Right lobe of liver (tissue), 6 donors: ENCODE results near the gene PCDHA1. TPM values are rescaled to one million over a fixed set of nuclear protein-coding genes. Genes with fewer than 3 reads are reported as not detected.

Source experiments
- ATAC-seq, 4 donors: fragments of 200-7000 bp; cut with Tn5 transposase; one replicate each; pipeline ENCODE4 v1.9.1; 2020; ENCODE audit warnings: mild to moderate bottlenecking in 4 of 4, moderate library complexity in 4 of 4
- DNase-seq, 3 donors: peaks; one replicate each; pipeline ENCODE4 v3.0.0-alpha.2; 2020
- H3K27ac ChIP-seq, 3 donors: fragments of 200-600 bp; one replicate each; pipeline ENCODE4 v1.8.0; 2022
- H3K27me3 ChIP-seq, 2 donors: fragments of 200-600 bp; one replicate each; pipeline ENCODE4 v1.8.0; 2022
- H3K36me3 ChIP-seq, 4 donors: fragments of 200-600 bp; sonication (generic) in 1 of 4; one replicate each; pipeline versions ENCODE4 v1.5.1 to v1.8.0; 2017 to 2022; ENCODE audit warnings: control low read depth in 1 of 4
- H3K4me1 ChIP-seq, 4 donors: fragments of 200-600 bp; sonication (generic) in 1 of 4; one replicate each; pipeline versions ENCODE4 v1.5.1 to v1.8.0; 2017 to 2022; ENCODE audit warnings: control low read depth in 1 of 4
- H3K4me3 ChIP-seq, 3 donors: fragments of 200-600 bp; one replicate each; pipeline ENCODE4 v1.8.0; 2022
- H3K9me3 ChIP-seq, 4 donors: fragments of 200-600 bp; sonication (generic) in 1 of 4; one replicate each; pipeline versions ENCODE4 v1.5.1 to v1.8.0; 2017 to 2022; ENCODE audit warnings: control low read depth in 1 of 4
- POLR2A ChIP-seq: fragments of 450-650 bp; IDR thresholded peaks from one replicate; pipeline ENCODE4 v1.6.1; 2017; ENCODE audit warnings: antibody characterized with exemption, mild to moderate bottlenecking
- WGBS: methylation state at CpG from one replicate; pipeline ENCODE4 v1.1.6; 2018; ENCODE audit warnings: low coverage, low lambda C conversion rate; ENCODE audit not compliant: insufficient coverage; ENCODE audit errors: missing lambda C conversion rate; 5-methylcytosine and 5-hydroxymethylcytosine counted together
- intact Hi-C, 2 donors: fragments of 100-400 bp; cut with DNase I; formaldehyde crosslinking; loops; one replicate each; pipeline versions ENCODE4 v1.11.2 to v1.14.1; 2022
- total RNA-seq, 6 experiments: library from RNA; depleted of rRNA in 2 of 6; stranded (reverse); fragments of >200 nt in 2 of 6; fragmentation: NEBNext Ultra II Directional in 3 of 6; extraction: Animal tissue kit (Norgen Biotek cat#: 25700) in 3 of 6; gene quantifications; one replicate each; pipeline versions ENCODE4 v1.1.0 to v1.2.4, GENCODE V29; 2016 to 2023
- TF ChIP-seq, protein P1 (sequence below), 4 donors: fragments of 200-600 bp in 3 of 4; fragments of 450-650 bp in 1 of 4; IDR thresholded peaks; one replicate each; pipeline versions ENCODE4 v1.5.1 to v1.8.0; 2016 to 2022; ENCODE audit warnings: antibody characterized with exemption in 4 of 4, mild to moderate bottlenecking in 2 of 4
- donor health status: DM: no; HTN: yes; CAD: no.
- donor health status: DM: no; HTN: no; CAD: no.
- donor health status: DM: no; HTN: no; CAD: no.
- donor health status: DM: no; HTN: yes; CAD: no.
- donor health status: DM: no; HTN: yes; CAD: no.

PCDHA1 gene
- total RNA-seq, 6 experiments from 2014 or later = not detected

DNA sequence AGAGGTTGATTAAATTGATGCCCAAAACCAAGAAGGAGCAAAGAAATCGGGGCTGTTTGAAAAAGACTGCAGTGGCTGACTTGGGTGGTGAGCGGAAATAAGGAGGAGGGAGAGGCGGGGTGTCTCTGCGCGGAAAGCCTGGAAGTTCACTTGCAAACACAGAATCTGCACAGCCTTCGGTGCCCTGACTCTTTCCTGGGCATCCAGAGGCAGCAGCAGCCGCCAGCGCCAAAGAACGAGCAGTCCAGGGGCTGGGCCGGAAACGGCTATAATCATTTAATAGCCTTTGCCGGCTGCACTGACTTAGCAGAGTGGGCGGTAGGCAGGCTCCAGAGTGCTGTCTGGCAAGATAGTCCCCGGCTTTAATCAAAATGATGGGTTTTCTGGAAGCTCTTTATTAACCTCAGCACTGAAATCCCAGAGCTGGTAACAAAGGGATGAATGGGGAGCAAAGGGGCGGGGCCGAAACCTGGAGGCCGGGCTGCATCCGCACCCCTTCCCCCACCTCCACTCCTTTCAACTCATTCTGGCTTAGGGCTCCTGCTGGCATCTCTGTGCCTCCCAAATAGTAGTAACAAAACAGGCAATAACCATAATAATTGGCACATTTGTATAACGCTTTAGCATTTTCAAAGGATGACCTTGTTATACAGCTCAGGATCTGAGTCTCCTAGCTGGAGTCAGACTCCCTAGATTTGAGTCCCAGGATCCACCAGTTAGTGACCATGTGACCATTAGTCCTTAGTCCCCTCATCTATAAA lies 216.1 kb downstream of the PCDHA1 start:
- H3K27me3 ChIP-seq = no peaks in the 10 kb centered on the region
- WGBS = 9% methylated on average over 17 of the region's 19 CpGs
- no peaks in the 10 kb centered on the region for H3K4me1 ChIP-seq
- no peaks in the 10 kb centered on the region for H3K36me3 ChIP-seq
- H3K4me3 ChIP-seq = no peak overlapping the region
- H3K9me3 ChIP-seq = no peaks in the 10 kb centered on the region
- intact Hi-C loops = no loop called here
- ATAC-seq (peak; percentile 39 to 70 (median 48)), DNase-seq (peak in 2 of 3 donors; percentile 22 to 46)
- no peak overlapping the region for H3K27ac ChIP-seq
- TF ChIP-seq POLR2A = no peak
- TF ChIP-seq, protein P1, sequence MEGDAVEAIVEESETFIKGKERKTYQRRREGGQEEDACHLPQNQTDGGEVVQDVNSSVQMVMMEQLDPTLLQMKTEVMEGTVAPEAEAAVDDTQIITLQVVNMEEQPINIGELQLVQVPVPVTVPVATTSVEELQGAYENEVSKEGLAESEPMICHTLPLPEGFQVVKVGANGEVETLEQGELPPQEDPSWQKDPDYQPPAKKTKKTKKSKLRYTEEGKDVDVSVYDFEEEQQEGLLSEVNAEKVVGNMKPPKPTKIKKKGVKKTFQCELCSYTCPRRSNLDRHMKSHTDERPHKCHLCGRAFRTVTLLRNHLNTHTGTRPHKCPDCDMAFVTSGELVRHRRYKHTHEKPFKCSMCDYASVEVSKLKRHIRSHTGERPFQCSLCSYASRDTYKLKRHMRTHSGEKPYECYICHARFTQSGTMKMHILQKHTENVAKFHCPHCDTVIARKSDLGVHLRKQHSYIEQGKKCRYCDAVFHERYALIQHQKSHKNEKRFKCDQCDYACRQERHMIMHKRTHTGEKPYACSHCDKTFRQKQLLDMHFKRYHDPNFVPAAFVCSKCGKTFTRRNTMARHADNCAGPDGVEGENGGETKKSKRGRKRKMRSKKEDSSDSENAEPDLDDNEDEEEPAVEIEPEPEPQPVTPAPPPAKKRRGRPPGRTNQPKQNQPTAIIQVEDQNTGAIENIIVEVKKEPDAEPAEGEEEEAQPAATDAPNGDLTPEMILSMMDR (IDR thresholded peaks at IDR 0.05) = no peak

DNA sequence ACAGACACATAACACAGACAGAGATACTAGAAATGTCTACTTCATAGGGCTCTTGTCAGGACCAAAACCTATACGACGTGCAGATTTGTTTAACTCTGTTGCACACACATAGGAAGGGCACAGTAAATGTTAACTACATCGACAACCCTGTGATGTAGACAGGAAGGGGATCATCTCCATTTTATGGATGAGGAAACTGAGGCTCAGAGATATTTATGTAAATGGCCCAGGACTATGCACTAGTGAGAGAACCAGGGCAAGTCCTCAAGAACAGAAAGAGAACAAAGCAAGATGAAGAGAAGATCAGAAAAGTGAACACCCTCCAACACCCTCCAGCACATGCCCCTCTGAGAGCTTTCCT lies 216.6 kb downstream of the PCDHA1 start:
- Histone ChIP-seq H3K27ac (no peak overlapping the region), H3K4me1 (no peaks in the 10 kb centered on the region), H3K36me3 (no peaks in the 10 kb centered on the region), H3K27me3 (no peaks in the 10 kb centered on the region), H3K9me3 (no peaks in the 10 kb centered on the region), H3K4me3 (no peak overlapping the region)
- intact Hi-C loops = no loop called here
- TF ChIP-seq POLR2A = no peak
- TF ChIP-seq, protein P1 (IDR thresholded peaks at IDR 0.05) = no peak
- DNase-seq (no peak), ATAC-seq (no peak)
- WGBS = 35% methylated on average over 3 of the region's 3 CpGs

DNA sequence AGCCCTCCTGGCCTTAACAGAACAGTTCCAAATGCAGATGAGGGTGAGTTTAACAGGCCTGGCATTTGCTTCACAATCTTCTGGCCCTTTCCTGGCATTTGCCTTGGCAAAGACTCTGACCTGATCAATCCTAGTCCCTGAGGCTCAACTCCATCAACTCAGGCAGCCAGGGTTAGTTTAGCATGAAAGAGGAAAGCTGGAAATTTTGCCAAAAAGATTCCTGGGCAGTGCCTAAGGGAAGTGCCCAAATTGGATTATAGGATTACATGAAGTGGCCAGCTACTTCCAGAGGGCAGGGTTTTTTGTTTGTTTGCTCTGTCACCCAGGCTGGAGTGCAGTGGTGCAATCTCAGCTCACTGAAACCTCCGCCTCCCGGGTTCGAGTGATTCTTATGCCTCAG lies 217.1 kb downstream of the PCDHA1 start:
- intact Hi-C loops = no loop called here

DNA sequence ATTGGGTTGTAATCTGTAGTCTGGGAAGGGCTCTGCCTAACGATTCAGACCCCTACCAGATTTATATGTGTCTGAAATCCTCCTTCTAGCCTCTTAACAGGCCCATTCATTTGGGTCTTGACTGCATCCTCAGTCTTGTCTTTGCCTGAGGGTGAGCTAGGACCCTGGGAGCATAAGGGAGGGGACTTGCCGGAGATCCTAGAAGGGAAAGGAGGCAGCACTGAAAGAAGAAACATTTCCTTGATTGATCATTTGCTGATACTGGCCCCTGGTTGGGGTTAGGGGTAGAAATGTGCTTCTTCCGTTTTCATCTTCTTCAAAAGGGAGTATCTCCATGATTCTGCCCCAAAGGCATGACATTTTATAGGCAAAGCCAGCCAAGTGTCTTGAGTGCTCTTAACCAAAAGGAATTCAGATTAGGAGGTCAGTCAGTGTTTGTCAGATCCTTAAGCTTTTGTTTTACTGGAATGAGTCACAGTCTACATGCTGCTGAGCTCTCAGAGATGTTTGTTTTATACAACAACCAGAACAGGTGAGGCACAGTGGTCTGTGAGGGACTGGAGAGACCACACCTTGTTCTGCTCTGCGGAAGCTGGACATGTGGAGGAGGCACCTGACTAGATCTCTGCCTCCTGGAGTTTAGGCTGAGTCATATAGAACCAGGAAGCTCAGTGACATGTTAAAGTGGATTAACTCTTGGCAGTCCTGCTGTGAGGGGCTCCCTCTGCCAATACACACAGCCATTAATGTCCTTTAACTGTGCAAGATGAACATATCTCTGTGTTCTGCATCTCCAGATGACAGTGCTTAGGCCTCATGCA lies 218.1 kb downstream of the PCDHA1 start:
- WGBS = 47% methylated on average over 4 of the region's 4 CpGs
- Histone ChIP-seq H3K9me3 (no peaks in the 10 kb centered on the region), H3K4me1 (no peaks in the 10 kb centered on the region), H3K27me3 (no peaks in the 10 kb centered on the region), H3K4me3 (no peak overlapping the region), H3K36me3 (no peaks in the 10 kb centered on the region), H3K27ac (no peak overlapping the region)
- DNase-seq (no peak), ATAC-seq (no peak)
- intact Hi-C loops = no loop called here
- TF ChIP-seq POLR2A = no peak
- TF ChIP-seq, protein P1 (IDR thresholded peaks at IDR 0.05) = no peak

More for the DNA sequence above, 217.1 kb downstream of the PCDHA1 start:
- DNase-seq (no peak), ATAC-seq (peak in 1 of 4 donors; percentile 45)
- Histone ChIP-seq H3K36me3 (no peaks in the 10 kb centered on the region), H3K27me3 (no peaks in the 10 kb centered on the region), H3K9me3 (no peaks in the 10 kb centered on the region), H3K27ac (no peak overlapping the region), H3K4me3 (no peak overlapping the region), H3K4me1 (no peaks in the 10 kb centered on the region)
- 78% methylated on average over 3 of the region's 3 CpGs for WGBS
- TF ChIP-seq, protein P1 (IDR thresholded peaks at IDR 0.05) = no peak
- TF ChIP-seq POLR2A = no peak
